SK-N-SH treated with all-trans-retinoic acid at 6 μM for 48 hours (cell line): Measurements from ENCODE around the gene CMTR1.

Experiments used
- CREB5 ChIP-seq: fragments of 250-450 bp; sonication (Bioruptor Pico); IDR thresholded peaks from 2 replicates; pipeline ENCODE4 v1.5.1; 2020; ENCODE audit warnings: low read depth, mild to moderate bottlenecking, moderate library complexity
- CSDC2 ChIP-seq: fragments of 250-450 bp; sonication (Bioruptor Pico); IDR thresholded peaks from 2 replicates; pipeline ENCODE4 v1.5.0; 2020; ENCODE audit warnings: mild to moderate bottlenecking, moderate library complexity
- PATZ1 ChIP-seq: fragments of 250-450 bp; sonication (Bioruptor Pico); IDR thresholded peaks from 2 replicates; pipeline ENCODE4 v1.8.0; 2020; ENCODE audit warnings: mild to moderate bottlenecking, moderate library complexity, borderline replicate concordance
- TCF4 ChIP-seq: fragments of 250-450 bp; sonication (Bioruptor Pico); IDR thresholded peaks from 2 replicates; pipeline ENCODE4 v1.8.0; 2021; ENCODE audit warnings: mild to moderate bottlenecking, moderate library complexity, borderline replicate concordance

DNA sequence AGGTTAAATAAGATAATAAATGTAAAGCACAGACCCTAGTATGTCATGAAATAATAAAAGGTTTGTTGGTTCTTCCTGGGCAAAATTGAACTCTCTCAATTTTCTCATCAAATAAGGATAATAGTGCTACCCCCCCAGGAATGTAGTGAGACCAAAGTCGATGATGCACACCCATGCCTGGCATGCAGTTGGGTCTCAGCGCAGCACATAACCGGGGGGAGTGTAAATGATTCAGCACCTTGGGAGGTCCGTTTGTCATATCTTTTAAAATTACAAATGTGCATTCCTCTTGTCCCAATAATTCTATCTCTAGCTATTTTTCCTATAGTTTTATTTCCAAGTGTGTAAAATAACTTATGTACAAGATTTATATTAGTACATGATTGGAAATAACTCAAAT lies 98.0 kb downstream of the CMTR1 start:
- TF ChIP-seq CREB5 (no peak), PATZ1 (CRISPR knock-in tag) (no peak), CSDC2 (CRISPR knock-in tag) (no peak), TCF4 (no peak)
